HG03196 (cell line): ENCODE data around the gene MUC12.
"Not testable (repeated sequence)": the region's sequence is repeated elsewhere in the genome, so short reads cannot be mapped to it uniquely, and the experiment has no call there.

Experiments
- ATAC-seq: cut with Tn5 transposase; IDR thresholded peaks from one replicate; pipeline ENCODE4 v1.9.1; 2021; ENCODE audit not compliant: unreplicated experiment

Gene MUC12

GRCh38 chr7:100991631-100992030 is 22.3 kb downstream of the MUC12 start:
- ATAC-seq: no peak

GRCh38 chr7:100992280-100992679 is 22.9 kb downstream of the MUC12 start:
- ATAC-seq: not testable (repeated sequence)

DNA sequence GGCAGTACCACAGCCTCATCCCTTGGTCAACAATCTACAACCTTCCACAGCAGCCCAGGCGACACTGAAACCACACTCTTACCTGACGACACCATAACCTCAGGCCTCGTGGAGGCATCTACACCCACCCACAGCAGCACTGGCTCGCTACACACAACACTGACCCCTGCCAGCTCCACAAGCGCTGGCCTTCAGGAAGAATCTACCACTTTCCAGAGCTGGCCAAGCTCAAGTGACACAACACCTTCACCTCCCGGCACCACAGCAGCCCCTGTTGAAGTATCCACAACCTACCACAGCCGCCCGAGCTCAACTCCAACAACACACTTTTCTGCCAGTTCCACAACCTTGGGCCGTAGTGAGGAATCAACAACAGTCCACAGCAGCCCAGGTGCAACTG is 25.3 kb downstream of the MUC12 start:
- ATAC-seq: not testable (repeated sequence)

DNA sequence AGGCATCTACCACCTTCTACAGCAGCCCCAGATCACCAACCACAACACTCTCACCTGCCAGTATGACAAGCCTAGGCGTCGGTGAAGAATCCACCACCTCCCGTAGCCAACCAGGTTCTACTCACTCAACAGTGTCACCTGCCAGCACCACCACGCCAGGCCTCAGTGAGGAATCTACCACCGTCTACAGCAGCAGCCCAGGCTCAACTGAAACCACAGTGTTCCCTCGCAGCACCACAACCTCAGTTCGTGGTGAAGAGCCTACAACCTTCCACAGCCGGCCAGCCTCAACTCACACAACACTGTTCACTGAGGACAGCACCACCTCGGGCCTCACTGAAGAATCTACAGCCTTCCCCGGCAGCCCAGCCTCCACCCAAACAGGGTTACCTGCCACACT is 29.2 kb downstream of the MUC12 start:
- ATAC-seq: not testable (repeated sequence)

GRCh38 chr7:100999334-100999733 is 30.0 kb downstream of the MUC12 start:
- not testable (repeated sequence) for ATAC-seq

DNA sequence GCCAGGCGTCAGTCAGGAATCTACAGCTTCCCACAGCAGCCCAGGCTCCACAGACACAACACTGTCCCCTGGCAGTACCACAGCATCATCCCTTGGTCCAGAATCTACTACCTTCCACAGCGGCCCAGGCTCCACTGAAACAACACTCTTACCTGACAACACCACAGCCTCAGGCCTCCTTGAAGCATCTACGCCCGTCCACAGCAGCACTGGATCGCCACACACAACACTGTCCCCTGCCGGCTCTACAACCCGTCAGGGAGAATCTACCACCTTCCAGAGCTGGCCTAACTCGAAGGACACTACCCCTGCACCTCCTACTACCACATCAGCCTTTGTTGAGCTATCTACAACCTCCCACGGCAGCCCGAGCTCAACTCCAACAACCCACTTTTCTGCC is 30.7 kb downstream of the MUC12 start:
- ATAC-seq: not testable (repeated sequence)

- not testable (repeated sequence) for ATAC-seq
Measured at GRCh38 chr7:101002333-101002732, 33.0 kb downstream of the MUC12 start.

DNA sequence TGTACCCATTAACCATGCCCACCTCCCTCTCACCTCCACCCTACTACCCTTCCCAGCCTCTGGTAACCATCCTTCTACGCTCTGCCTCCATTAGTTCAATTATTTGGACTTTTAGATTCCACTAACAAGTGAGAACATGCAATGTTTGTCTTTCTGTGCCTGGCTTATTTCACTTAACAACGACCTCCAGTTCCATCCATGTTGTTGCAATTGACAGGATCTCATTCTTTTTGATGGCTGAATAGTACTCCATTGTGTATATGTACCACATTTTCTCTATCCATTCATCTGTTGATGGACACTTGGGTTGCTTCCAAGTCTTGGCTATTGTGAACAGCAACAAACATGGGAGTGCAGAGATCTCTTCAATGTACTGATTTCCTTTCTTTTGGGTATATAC is 38.0 kb downstream of the MUC12 start:
- not testable (repeated sequence) for ATAC-seq

- no peak for ATAC-seq
Measured at GRCh38 chr7:101009629-101010028, 40.3 kb downstream of the MUC12 start.

DNA sequence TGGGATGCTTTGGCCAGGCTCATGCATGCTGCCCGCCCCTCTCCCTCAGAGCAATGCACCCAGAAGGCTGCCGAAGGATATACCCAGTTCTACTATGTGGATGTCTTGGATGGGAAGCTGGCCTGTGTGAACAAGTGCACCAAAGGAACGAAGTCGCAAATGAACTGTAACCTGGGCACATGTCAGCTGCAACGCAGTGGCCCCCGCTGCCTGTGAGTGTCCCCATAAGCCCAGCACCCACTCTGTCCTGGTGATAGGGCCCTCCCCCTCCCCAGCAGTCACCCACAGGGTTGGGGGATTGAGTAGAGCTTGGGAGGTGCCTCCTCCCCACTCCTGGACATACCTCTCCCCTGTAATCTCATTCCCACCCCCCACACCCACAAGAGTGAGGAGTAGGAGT is 43.6 kb downstream of the MUC12 start:
- ATAC-seq: no peak

DNA sequence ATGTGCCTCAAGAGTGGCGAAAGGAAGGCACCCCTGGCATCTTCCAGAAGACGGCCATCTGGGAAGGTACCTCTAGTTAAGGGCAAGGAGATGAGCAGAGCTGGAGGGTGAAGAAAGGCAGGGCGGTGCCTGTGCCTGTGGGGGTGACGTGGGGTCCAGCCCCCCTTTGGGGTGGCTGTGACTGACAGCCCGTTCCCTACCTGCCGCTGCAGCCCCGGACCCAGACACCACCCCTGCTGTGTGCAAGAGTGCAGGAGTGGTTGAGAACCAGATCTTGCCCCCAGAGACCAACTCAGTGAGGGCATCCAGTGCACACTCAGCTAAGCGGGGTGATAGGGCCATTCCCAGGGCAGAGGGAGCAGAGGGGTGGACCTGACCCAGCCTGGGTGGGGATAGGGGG is 46.3 kb downstream of the MUC12 start:
- no peak for ATAC-seq

- ATAC-seq: peak; percentile 73
Measured at GRCh38 chr7:101017064-101017777, 47.9 kb downstream of the MUC12 start.

GRCh38 chr7:101018271-101019167 is 49.2 kb downstream of the MUC12 start:
- no peak for ATAC-seq

DNA sequence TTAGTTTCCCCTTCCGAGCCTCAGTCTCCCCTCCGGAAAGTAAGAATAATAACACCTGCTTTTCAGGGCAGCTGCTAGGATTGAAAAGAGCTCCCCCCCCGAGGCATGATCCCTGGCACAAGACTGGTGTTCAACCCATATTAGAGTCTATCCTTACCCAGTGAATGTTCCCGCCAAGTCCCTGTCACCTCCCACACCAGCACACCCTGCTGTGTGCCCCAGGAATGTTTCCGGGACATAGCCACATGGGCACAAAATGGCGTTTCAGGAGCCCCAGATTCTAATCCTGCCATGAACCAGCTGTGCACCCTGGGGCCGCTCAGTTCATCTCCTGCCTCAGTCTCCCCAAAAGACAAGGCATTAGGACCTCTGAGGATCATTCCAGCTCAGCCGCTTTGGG is 51.1 kb downstream of the MUC12 start:
- ATAC-seq: no peak

GRCh38 chr7:101021703-101022102 is 52.3 kb downstream of the MUC12 start:
- no peak for ATAC-seq

DNA sequence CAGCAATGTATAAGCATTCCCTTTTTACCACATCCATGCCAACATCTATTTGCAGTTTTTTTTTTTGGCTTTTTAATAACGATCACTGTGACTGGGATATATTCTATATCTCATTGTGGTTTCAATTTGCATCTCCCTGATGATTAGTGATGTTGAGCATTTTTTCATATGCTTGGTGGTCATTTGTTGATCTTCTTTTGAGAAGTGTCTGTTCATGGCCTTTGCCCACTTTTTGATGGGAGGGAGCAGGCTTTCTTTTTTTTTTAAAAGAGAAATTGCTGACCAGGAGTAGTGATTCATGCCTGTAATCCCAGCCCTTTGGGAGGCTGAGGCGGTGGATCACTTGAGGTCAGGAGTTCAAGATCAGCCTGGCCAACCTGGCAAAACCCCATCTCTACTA is 54.5 kb downstream of the MUC12 start:
- no peak for ATAC-seq

- ATAC-seq: no peak
Measured at GRCh38 chr7:101031082-101031481, 61.7 kb downstream of the MUC12 start.

DNA sequence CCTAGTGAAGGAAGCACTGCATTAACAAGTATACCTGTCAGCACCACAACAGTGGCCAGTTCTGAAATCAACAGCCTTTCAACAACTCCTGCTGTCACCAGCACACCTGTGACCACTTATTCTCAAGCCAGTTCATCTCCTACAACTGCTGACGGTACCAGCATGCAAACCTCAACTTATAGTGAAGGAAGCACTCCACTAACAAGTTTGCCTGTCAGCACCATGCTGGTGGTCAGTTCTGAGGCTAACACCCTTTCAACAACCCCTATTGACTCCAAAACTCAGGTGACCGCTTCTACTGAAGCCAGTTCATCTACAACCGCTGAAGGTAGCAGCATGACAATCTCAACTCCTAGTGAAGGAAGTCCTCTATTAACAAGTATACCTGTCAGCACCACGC is 66.6 kb downstream of the MUC12 start:
- ATAC-seq: no peak

DNA sequence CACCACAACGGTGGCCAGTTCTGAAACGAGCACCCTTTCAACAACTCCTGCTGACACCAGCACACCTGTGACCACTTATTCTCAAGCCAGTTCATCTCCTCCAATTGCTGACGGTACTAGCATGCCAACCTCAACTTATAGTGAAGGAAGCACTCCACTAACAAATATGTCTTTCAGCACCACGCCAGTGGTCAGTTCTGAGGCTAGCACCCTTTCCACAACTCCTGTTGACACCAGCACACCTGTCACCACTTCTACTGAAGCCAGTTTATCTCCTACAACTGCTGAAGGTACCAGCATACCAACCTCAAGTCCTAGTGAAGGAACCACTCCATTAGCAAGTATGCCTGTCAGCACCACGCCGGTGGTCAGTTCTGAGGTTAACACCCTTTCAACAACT is 71.9 kb downstream of the MUC12 start:
- not testable (repeated sequence) for ATAC-seq

GRCh38 chr7:101058355-101058754 is 89.0 kb downstream of the MUC12 start:
- no peak for ATAC-seq

DNA sequence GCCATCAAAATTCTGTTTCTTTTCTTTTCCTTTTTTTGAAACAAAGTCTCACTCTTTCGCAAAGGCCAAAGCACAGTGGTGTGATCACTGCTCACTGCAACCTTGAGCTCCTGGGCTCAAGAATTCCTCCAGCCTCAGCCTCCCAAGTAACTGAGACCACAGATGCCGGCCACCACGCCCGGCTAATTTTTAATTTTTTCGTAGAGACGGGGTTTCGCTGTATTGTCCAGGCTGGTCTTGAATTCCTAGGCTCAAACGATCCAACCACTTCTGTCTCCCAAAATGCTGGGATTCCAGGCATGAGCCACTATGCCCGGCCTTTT is 90.2 kb downstream of the MUC12 start:
- no peak for ATAC-seq

DNA sequence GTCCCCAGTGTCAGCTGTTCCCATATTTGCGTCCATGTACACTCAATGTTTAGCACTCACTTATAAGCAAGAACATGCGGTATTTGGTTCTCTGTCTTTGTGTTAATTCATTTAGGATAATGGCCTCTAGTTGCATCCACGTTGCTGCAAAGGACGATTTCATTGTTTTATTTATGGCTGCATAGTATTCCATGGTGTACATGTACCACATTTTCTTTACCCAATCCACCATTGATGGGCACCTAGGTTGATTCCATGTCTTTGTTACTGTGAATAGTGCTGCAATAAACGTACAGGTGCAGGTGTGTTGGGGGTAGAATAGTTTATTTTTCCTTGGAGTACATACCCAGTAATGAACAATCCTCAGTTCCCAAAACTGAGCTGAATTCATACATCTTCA is 91.6 kb downstream of the MUC12 start:
- no peak for ATAC-seq
